ENCODE results near the gene CPT2.

- TF ChIP-seq POLR2A (IDR thresholded peaks at IDR 0.05; ENCODE audit: extremely low read depth, insufficient read length) (no peak), MYC (IDR thresholded peaks at IDR 0.05; ENCODE audit: low read depth, low read length) (no peak)
- TF ChIP-seq, protein P1, sequence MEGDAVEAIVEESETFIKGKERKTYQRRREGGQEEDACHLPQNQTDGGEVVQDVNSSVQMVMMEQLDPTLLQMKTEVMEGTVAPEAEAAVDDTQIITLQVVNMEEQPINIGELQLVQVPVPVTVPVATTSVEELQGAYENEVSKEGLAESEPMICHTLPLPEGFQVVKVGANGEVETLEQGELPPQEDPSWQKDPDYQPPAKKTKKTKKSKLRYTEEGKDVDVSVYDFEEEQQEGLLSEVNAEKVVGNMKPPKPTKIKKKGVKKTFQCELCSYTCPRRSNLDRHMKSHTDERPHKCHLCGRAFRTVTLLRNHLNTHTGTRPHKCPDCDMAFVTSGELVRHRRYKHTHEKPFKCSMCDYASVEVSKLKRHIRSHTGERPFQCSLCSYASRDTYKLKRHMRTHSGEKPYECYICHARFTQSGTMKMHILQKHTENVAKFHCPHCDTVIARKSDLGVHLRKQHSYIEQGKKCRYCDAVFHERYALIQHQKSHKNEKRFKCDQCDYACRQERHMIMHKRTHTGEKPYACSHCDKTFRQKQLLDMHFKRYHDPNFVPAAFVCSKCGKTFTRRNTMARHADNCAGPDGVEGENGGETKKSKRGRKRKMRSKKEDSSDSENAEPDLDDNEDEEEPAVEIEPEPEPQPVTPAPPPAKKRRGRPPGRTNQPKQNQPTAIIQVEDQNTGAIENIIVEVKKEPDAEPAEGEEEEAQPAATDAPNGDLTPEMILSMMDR (IDR thresholded peaks at IDR 0.05; ENCODE audit: low read depth, low read length), result no peak
These were observed 53.7 kb downstream of the CPT2 start for GRCh38 chr1:53250325-53250724.

Data from NB4 (cell line).